Esophagus squamous epithelium (tissue), 4 donors: Measurements from ENCODE around the gene SAXO2.

Experiments
- POLR2A ChIP-seq, 4 donors: fragments of 450-650 bp; IDR thresholded peaks; one replicate each; pipeline ENCODE4 v1.6.1; 2017; ENCODE audit warnings: antibody characterized with exemption in 4 of 4, mild to moderate bottlenecking in 4 of 4, moderate library complexity in 3 of 4
- TF ChIP-seq, protein P1 (sequence below), 6 experiments: fragments of 450-650 bp in 4 of 6; fragments of 200-600 bp in 2 of 6; sonication (generic) in 2 of 6; IDR thresholded peaks; one replicate each; pipeline ENCODE4 v1.5.1; 2016 to 2019; ENCODE audit warnings: antibody characterized with exemption in 6 of 6, mild to moderate bottlenecking in 4 of 6, moderate library complexity in 4 of 6

GRCh38 chr15:82309802-82310201 is 47.2 kb downstream of the SAXO2 start:
- TF ChIP-seq, protein P1, sequence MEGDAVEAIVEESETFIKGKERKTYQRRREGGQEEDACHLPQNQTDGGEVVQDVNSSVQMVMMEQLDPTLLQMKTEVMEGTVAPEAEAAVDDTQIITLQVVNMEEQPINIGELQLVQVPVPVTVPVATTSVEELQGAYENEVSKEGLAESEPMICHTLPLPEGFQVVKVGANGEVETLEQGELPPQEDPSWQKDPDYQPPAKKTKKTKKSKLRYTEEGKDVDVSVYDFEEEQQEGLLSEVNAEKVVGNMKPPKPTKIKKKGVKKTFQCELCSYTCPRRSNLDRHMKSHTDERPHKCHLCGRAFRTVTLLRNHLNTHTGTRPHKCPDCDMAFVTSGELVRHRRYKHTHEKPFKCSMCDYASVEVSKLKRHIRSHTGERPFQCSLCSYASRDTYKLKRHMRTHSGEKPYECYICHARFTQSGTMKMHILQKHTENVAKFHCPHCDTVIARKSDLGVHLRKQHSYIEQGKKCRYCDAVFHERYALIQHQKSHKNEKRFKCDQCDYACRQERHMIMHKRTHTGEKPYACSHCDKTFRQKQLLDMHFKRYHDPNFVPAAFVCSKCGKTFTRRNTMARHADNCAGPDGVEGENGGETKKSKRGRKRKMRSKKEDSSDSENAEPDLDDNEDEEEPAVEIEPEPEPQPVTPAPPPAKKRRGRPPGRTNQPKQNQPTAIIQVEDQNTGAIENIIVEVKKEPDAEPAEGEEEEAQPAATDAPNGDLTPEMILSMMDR (IDR thresholded peaks at IDR 0.05): no peak
- TF ChIP-seq POLR2A (IDR thresholded peaks at IDR 0.05): no peak
